SK-N-SH treated with all-trans-retinoic acid at 6 μM for 48 hours (cell line): ENCODE measurements around the gene CTRB1.

ENCODE experiments used
- ATAC-seq: fragments of 200-7000 bp; cut with Tn5 transposase; 3 replicates; pipeline ENCODE4 v1.9.1; 2020; ENCODE audit warnings: mild to moderate bottlenecking, moderate library complexity
- ARNTL ChIP-seq: fragments of 450-650 bp; formaldehyde crosslinking; IDR thresholded peaks from 2 replicates; pipeline ENCODE4 v1.5.0; 2020; ENCODE audit warnings: low read depth, mild to moderate bottlenecking, moderate library complexity, borderline replicate concordance
- CSDC2 ChIP-seq: fragments of 250-450 bp; sonication (Bioruptor Pico); IDR thresholded peaks from 2 replicates; pipeline ENCODE4 v1.5.0; 2020; ENCODE audit warnings: mild to moderate bottlenecking, moderate library complexity
- ESRRG ChIP-seq: fragments of 250-450 bp; sonication (Bioruptor Pico); IDR thresholded peaks from 2 replicates; pipeline ENCODE4 v1.6.1; 2021; ENCODE audit warnings: mild to moderate bottlenecking
- GLIS3 ChIP-seq: fragments of 250-450 bp; sonication (Bioruptor Pico); IDR thresholded peaks from 2 replicates; pipeline ENCODE4 v1.5.0; 2020; ENCODE audit warnings: mild to moderate bottlenecking, moderate library complexity
- OSR1 ChIP-seq: fragments of 250-450 bp; sonication (Bioruptor Pico); IDR thresholded peaks from 2 replicates; pipeline ENCODE4 v1.8.0; 2022; ENCODE audit warnings: moderate library complexity, mild to moderate bottlenecking, inconsistent platforms
- PPARA ChIP-seq: fragments of 250-450 bp; sonication (Bioruptor Pico); IDR thresholded peaks from 2 replicates; pipeline ENCODE4 v1.5.0; 2020; ENCODE audit warnings: mild to moderate bottlenecking, borderline replicate concordance
- SNAI2 ChIP-seq: fragments of 250-450 bp; sonication (Bioruptor Pico); IDR thresholded peaks from 2 replicates; pipeline ENCODE4 v1.5.0; 2020; ENCODE audit warnings: mild to moderate bottlenecking, moderate library complexity
- TCF4 ChIP-seq: fragments of 250-450 bp; sonication (Bioruptor Pico); IDR thresholded peaks from 2 replicates; pipeline ENCODE4 v1.8.0; 2021; ENCODE audit warnings: mild to moderate bottlenecking, moderate library complexity, borderline replicate concordance
- TOX ChIP-seq: fragments of 250-450 bp; sonication (Bioruptor Pico); IDR thresholded peaks from 2 replicates; pipeline ENCODE4 v1.8.0; 2021; ENCODE audit warnings: mild to moderate bottlenecking, moderate library complexity, borderline replicate concordance
- ZC3H10 ChIP-seq: fragments of 250-450 bp; sonication (Bioruptor Pico); IDR thresholded peaks from 2 replicates; pipeline ENCODE4 v1.5.1; 2021; ENCODE audit warnings: mild to moderate bottlenecking, moderate library complexity
- ZFP30 ChIP-seq: fragments of 450-650 bp; formaldehyde crosslinking; IDR thresholded peaks from 2 replicates; pipeline ENCODE4 v1.5.0; 2022; ENCODE audit warnings: mild to moderate bottlenecking, moderate library complexity
- ZNF565 ChIP-seq: fragments of 450-650 bp; formaldehyde crosslinking; conservative IDR thresholded peaks from 2 replicates; pipeline ENCODE4 v1.5.0; 2020; ENCODE audit warnings: low read depth, mild to moderate bottlenecking, moderate library complexity
- ZNF70 ChIP-seq: fragments of 450-650 bp; formaldehyde crosslinking; IDR thresholded peaks from 2 replicates; pipeline ENCODE4 v1.5.0; 2020; ENCODE audit warnings: mild to moderate bottlenecking, moderate library complexity
- TF ChIP-seq, protein P1 (sequence below): fragments of 250-450 bp; sonication (Bioruptor Pico); IDR thresholded peaks from 2 replicates; pipeline ENCODE4 v1.5.0; 2020; ENCODE audit warnings: mild to moderate bottlenecking, moderate library complexity
- TF ChIP-seq, protein P2 (sequence below): fragments of 250-450 bp; sonication (Bioruptor Pico); IDR thresholded peaks from 2 replicates; pipeline ENCODE4 v1.8.0; 2020; ENCODE audit warnings: mild to moderate bottlenecking, moderate library complexity, borderline replicate concordance
- TF ChIP-seq, protein P3 (sequence below): fragments of 250-450 bp; sonication (Bioruptor Pico); IDR thresholded peaks from 2 replicates; pipeline ENCODE4 v1.5.1; 2021; ENCODE audit warnings: mild to moderate bottlenecking, moderate library complexity
- TF ChIP-seq, protein P4 (sequence below): fragments of 250-450 bp; sonication (Bioruptor Pico); IDR thresholded peaks from 2 replicates; pipeline ENCODE4 v1.5.1; 2020; ENCODE audit warnings: low read depth, mild to moderate bottlenecking, moderate library complexity

Gene CTRB1

DNA sequence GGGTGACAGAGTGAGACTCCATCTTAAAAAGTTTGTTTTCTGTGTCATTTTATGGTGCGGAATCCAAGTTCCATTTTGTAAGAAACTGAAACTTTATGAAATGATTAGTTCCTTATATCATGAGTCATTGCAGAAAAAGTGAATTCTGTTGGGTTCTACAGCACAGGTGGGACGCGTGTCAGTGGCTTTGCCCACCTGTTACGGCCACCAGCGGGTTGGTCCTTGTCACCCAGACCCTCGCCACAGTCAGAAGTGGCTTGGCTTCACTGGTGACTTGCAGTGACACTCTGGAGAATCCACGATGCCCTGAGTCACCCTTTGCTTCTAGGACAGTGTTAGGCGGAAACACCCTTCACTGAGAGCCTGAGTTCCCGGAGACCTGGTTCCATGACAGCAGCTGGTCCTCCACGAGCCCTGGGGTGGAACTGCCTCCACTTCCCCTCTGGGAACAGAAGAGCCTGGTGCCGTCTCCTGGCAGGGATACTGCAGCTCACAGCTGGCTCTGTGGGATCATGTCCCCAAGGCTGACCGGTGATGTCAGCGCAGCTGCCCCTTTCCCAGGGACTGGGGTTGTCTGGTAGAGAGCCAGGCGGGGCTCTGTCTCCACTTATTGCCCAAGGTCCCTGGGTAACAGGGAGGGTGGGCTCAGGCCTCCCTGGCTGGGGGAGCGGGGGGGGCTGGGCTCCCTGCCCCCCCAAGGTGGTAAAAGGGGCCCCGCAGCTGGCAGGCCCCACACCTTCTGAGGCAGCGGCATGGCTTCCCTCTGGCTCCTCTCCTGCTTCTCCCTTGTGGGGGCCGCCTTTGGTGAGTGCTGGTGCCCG is at the start of gene CTRB1:
CTRB1 (plus strand) TSS at position 733 of the 821 bp plus-strand sequence; CDS start at position 753, 20 bp downstream.
- no peak for TF ChIP-seq ARNTL (CRISPR knock-in tag)
- no peak for TF ChIP-seq GLIS3 (CRISPR knock-in tag)
- TF ChIP-seq OSR1 (CRISPR knock-in tag), result no peak
- no peak for TF ChIP-seq PPARA (CRISPR knock-in tag)
- TF ChIP-seq ESRRG (CRISPR knock-in tag), result no peak
- TF ChIP-seq ZNF70, result no peak
- no peak for TF ChIP-seq ZC3H10 (CRISPR knock-in tag)
- TF ChIP-seq, protein P1, sequence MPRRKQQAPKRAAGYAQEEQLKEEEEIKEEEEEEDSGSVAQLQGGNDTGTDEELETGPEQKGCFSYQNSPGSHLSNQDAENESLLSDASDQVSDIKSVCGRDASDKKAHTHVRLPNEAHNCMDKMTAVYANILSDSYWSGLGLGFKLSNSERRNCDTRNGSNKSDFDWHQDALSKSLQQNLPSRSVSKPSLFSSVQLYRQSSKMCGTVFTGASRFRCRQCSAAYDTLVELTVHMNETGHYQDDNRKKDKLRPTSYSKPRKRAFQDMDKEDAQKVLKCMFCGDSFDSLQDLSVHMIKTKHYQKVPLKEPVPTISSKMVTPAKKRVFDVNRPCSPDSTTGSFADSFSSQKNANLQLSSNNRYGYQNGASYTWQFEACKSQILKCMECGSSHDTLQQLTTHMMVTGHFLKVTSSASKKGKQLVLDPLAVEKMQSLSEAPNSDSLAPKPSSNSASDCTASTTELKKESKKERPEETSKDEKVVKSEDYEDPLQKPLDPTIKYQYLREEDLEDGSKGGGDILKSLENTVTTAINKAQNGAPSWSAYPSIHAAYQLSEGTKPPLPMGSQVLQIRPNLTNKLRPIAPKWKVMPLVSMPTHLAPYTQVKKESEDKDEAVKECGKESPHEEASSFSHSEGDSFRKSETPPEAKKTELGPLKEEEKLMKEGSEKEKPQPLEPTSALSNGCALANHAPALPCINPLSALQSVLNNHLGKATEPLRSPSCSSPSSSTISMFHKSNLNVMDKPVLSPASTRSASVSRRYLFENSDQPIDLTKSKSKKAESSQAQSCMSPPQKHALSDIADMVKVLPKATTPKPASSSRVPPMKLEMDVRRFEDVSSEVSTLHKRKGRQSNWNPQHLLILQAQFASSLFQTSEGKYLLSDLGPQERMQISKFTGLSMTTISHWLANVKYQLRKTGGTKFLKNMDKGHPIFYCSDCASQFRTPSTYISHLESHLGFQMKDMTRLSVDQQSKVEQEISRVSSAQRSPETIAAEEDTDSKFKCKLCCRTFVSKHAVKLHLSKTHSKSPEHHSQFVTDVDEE (CRISPR knock-in tag), result no peak
- TF ChIP-seq CSDC2 (CRISPR knock-in tag), result no peak
- TF ChIP-seq SNAI2, result no peak
- no peak for TF ChIP-seq TCF4 (CRISPR knock-in tag)
- TF ChIP-seq, protein P2, sequence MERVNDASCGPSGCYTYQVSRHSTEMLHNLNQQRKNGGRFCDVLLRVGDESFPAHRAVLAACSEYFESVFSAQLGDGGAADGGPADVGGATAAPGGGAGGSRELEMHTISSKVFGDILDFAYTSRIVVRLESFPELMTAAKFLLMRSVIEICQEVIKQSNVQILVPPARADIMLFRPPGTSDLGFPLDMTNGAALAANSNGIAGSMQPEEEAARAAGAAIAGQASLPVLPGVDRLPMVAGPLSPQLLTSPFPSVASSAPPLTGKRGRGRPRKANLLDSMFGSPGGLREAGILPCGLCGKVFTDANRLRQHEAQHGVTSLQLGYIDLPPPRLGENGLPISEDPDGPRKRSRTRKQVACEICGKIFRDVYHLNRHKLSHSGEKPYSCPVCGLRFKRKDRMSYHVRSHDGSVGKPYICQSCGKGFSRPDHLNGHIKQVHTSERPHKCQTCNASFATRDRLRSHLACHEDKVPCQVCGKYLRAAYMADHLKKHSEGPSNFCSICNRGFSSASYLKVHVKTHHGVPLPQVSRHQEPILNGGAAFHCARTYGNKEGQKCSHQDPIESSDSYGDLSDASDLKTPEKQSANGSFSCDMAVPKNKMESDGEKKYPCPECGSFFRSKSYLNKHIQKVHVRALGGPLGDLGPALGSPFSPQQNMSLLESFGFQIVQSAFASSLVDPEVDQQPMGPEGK (CRISPR knock-in tag), result no peak
- TF ChIP-seq, all 23 proteins: peak for 0
- ATAC-seq, result no peak

DNA sequence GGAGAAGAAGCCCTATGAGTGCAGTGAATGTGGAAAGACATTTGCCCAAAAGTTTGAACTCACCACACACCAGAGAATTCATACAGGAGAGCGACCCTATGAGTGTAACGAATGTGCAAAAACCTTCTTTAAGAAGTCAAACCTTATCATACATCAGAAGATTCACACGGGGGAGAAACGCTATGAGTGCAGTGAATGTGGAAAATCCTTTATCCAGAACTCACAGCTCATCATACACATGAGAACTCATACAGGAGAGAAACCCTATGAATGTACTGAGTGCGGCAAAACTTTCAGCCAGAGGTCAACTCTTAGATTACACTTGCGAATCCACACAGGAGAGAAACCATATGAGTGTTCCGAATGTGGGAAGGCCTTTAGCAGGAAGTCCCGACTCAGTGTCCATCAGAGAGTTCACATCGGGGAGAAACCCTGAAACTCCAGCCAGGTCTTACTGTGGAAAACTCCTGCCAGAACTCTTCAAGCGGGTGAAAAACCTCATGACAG is 48.8 kb upstream of the CTRB1 start:
- TF ChIP-seq ZFP30 (no peak), GLIS3 (CRISPR knock-in tag) (no peak), ZC3H10 (CRISPR knock-in tag) (no peak), SNAI2 (no peak)
- TF ChIP-seq, protein P3, sequence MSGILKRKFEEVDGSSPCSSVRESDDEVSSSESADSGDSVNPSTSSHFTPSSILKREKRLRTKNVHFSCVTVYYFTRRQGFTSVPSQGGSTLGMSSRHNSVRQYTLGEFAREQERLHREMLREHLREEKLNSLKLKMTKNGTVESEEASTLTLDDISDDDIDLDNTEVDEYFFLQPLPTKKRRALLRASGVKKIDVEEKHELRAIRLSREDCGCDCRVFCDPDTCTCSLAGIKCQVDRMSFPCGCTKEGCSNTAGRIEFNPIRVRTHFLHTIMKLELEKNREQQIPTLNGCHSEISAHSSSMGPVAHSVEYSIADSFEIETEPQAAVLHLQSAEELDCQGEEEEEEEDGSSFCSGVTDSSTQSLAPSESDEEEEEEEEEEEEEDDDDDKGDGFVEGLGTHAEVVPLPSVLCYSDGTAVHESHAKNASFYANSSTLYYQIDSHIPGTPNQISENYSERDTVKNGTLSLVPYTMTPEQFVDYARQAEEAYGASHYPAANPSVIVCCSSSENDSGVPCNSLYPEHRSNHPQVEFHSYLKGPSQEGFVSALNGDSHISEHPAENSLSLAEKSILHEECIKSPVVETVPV (CRISPR knock-in tag), result no peak
- TF ChIP-seq, protein P1 (CRISPR knock-in tag), result no peak
- no peak for ATAC-seq

DNA sequence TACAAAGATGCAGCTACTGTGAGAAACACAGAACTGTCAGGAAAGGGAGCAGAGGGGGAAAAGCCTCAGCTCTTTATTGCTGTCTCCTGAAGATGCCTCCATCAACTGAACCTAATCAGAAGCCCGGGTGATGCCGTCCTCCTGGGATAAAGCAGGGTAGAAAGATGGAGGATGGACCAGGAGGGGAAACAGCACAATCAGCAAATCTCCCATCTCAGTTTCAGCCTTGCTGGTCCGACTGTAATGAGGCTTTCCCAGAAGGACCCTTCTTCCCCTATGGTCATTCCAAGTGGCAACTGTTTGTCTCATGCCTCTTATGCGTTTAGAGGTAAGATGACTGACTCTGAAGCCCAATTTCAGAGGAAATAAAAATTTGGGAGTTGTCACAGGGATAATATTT is 46.2 kb upstream of the CTRB1 start:
- ATAC-seq, result no peak
- TF ChIP-seq, protein P4, sequence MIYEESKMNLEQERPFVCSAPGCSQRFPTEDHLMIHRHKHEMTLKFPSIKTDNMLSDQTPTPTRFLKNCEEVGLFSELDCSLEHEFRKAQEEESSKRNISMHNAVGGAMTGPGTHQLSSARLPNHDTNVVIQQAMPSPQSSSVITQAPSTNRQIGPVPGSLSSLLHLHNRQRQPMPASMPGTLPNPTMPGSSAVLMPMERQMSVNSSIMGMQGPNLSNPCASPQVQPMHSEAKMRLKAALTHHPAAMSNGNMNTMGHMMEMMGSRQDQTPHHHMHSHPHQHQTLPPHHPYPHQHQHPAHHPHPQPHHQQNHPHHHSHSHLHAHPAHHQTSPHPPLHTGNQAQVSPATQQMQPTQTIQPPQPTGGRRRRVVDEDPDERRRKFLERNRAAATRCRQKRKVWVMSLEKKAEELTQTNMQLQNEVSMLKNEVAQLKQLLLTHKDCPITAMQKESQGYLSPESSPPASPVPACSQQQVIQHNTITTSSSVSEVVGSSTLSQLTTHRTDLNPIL (CRISPR knock-in tag), result no peak
- TF ChIP-seq, protein P1 (CRISPR knock-in tag), result no peak
- TF ChIP-seq CSDC2 (CRISPR knock-in tag) (no peak), ZNF565 (no peak), ESRRG (CRISPR knock-in tag) (no peak), TCF4 (CRISPR knock-in tag) (no peak), ZFP30 (no peak), ZNF70 (no peak), ARNTL (CRISPR knock-in tag) (no peak), TOX (no peak), PPARA (CRISPR knock-in tag) (no peak), ZC3H10 (CRISPR knock-in tag) (no peak)
- TF ChIP-seq, protein P2 (CRISPR knock-in tag), result no peak
